Kidney (tissue), 14 donors: ENCODE results near the gene PLA2G1B. TPM values are rescaled to one million over a fixed set of nuclear protein-coding genes. Genes with fewer than 3 reads are reported as not detected.
A peak's percentile ranks its signal among the peaks of the same experiment; 100 is the strongest.

Source experiments
- DNase-seq, 5 donors: peaks; one replicate each; pipeline ENCODE4 v3.0.0-alpha.2; 2013 to 2020
- FAIRE-seq: peaks from 2 replicates; lab custom pipeline; 2012; peaks lifted over from hg19 to GRCh38; lab: Jason Lieb, UNC
- H3K27ac ChIP-seq, 2 donors: one replicate each; pipeline ENCODE4 v1.7.0; 2013; ENCODE audit warnings: low read depth in 2 of 2, low read length in 2 of 2, inconsistent platforms in 1 of 2
- H3K27me3 ChIP-seq: one replicate; pipeline ENCODE4 v1.7.1; 2013; ENCODE audit warnings: low read length, inconsistent platforms; ENCODE audit not compliant: control insufficient read depth, insufficient read depth
- H3K36me3 ChIP-seq, 3 donors: one replicate each; pipeline versions ENCODE4 v1.7.0 to v1.7.1; 2013; ENCODE audit warnings: low read length in 3 of 3, control low read depth in 1 of 3, inconsistent platforms in 1 of 3; ENCODE audit not compliant: insufficient read depth in 3 of 3, control insufficient read depth in 2 of 3
- H3K4me1 ChIP-seq, 3 donors: one replicate each; pipeline versions ENCODE4 v1.7.0 to v1.7.1; 2013; ENCODE audit warnings: low read length in 3 of 3, inconsistent platforms in 1 of 3, low read depth in 1 of 3; ENCODE audit not compliant: control insufficient read depth in 2 of 3, insufficient read depth in 2 of 3
- H3K4me3 ChIP-seq, 3 donors: one replicate each; pipeline versions ENCODE4 v1.7.0 to v1.8.1; 2013; ENCODE audit warnings: low read length in 3 of 3, control low read depth in 1 of 3, inconsistent platforms in 1 of 3
- H3K9ac ChIP-seq, 3 donors: one replicate each; pipeline versions ENCODE4 v1.7.0 to v1.7.1; 2013; ENCODE audit warnings: low read length in 3 of 3, control low read depth in 1 of 3, inconsistent platforms in 1 of 3
- H3K9me3 ChIP-seq, 3 donors: one replicate each; pipeline versions ENCODE4 v1.7.0 to v1.7.1; 2013; ENCODE audit warnings: low read length in 3 of 3, control low read depth in 1 of 3, inconsistent platforms in 1 of 3; ENCODE audit not compliant: control insufficient read depth in 2 of 3, insufficient read depth in 1 of 3
- CTCF ChIP-seq: IDR thresholded peaks from 3 replicates; pipeline ENCODE4 v1.5.1; 2012; ENCODE audit warnings: mild to moderate bottlenecking, moderate library complexity, borderline replicate concordance; ENCODE audit not compliant: insufficient read depth; ENCODE audit errors: extremely low read depth
- intact Hi-C: fragments of 100-400 bp; cut with DNase I; formaldehyde crosslinking; loops from one replicate; pipeline ENCODE4 v1.11.1; 2022
- polyA plus RNA-seq: library from polyadenylated mRNA; stranded (reverse); fragments of 350-450 nt; fragmentation: Illumina TruSeq; extraction: RNeasy Lipid Tissue Mini Kit (QIAGEN cat#74804); gene quantifications from one replicate; pipeline ENCODE4 v1.2.3, GENCODE V29; 2014; ENCODE audit warnings: low read depth, low replicate concordance; ENCODE audit not compliant: insufficient read depth
- total RNA-seq: library from RNA; stranded (reverse); fragmentation: NEBNext Ultra II Directional; extraction: Animal tissue kit (Norgen Biotek cat#: 25700); gene quantifications from one replicate; pipeline ENCODE4 v1.2.1, GENCODE V29; 2021
- donor health status: control.
- donor health status: control.
- donor health status: control.
- donor health status: control.
- donor health status: control.
- donor health status: DM: yes; HTN: yes; CAD: no.
- donor health status: Normal renal cell carcinoma (clear cell type).

The PLA2G1B gene
- total and polyA plus RNA-seq, 2 donors from 2014 or later: not detected

GRCh38 chr12:120367233-120367923 is 39.8 kb upstream of the PLA2G1B start:
- H3K4me1 ChIP-seq: peaks cover 0 to 2% (median 0%) of the 10 kb centered on the region in 3 donors

GRCh38 chr12:120366845-120367232 is 39.3 kb upstream of the PLA2G1B start:
- Histone ChIP-seq H3K9ac (no peak overlapping the region), H3K9me3 (no peaks in the 10 kb centered on the region), H3K4me1 (peaks cover 0 to 3% (median 0%) of the 10 kb centered on the region in 3 donors), H3K36me3 (no peaks in the 10 kb centered on the region), H3K4me3 (no peak overlapping the region), H3K27me3 (no peaks in the 10 kb centered on the region), H3K27ac (no peak overlapping the region)
- intact Hi-C loops: loop anchor here (10.0 kb wide), 1 partner anchor 58 kb away; no protein-coding TSS in a partner anchor
- no peak for TF ChIP-seq CTCF
- FAIRE-seq (no peak), DNase-seq (no peak)

More at GRCh38 chr12:120367233-120367923, 39.8 kb upstream of the PLA2G1B start:
- intact Hi-C loops: loop anchor here (10.0 kb wide), 1 partner anchor 57 kb away; no protein-coding TSS in a partner anchor
- Histone ChIP-seq H3K9me3 (no peaks in the 10 kb centered on the region), H3K4me3 (peak overlapping the region in 2 of 3 donors; percentile 29 to 30), H3K27ac (no peak overlapping the region), H3K9ac (peak overlapping the region in 1 of 3 donors; percentile 18), H3K27me3 (no peaks in the 10 kb centered on the region), H3K36me3 (no peaks in the 10 kb centered on the region)
- peak; percentile 20 for TF ChIP-seq CTCF
- FAIRE-seq (no peak), DNase-seq (peak in 4 of 5 donors; percentile 40 to 65 (median 62))

- no peak for FAIRE-seq
- Histone ChIP-seq H3K27me3 (no peaks in the 10 kb centered on the region), H3K27ac (no peak overlapping the region), H3K36me3 (no peaks in the 10 kb centered on the region), H3K9me3 (no peaks in the 10 kb centered on the region), H3K4me3 (no peak overlapping the region), H3K9ac (no peak overlapping the region), H3K4me1 (peaks cover 0 to 3% (median 0%) of the 10 kb centered on the region in 3 donors)
- intact Hi-C loops: loop anchor here (10.0 kb wide), 1 partner anchor 58 kb away; no protein-coding TSS in a partner anchor
- DNase-seq: no peak
- TF ChIP-seq CTCF: no peak
Observed at GRCh38 chr12:120366341-120366705, 38.7 kb upstream of the PLA2G1B start.
